Measurements from ENCODE around the gene SLC35E3. TPM values are rescaled to one million over a fixed set of nuclear protein-coding genes. Genes with fewer than 3 reads are reported as not detected.

Gene SLC35E3
- total RNA-seq, 2 donors from 2014 or later: 7.2 to 9.4 TPM

GRCh38 chr12:68767191-68767590, 21.2 kb downstream of the SLC35E3 start:
- intact Hi-C loops (cut with DNase I, micrococcal nuclease): no loop called here
- ATAC-seq (no peak), DNase-seq (no peak)

- intact Hi-C loops (cut with DNase I, micrococcal nuclease): no loop called here
- ATAC-seq (no peak), DNase-seq (no peak)
Measured at GRCh38 chr12:68768431-68768939, 22.5 kb downstream of the SLC35E3 start.

GRCh38 chr12:68769941-68770340, 24.0 kb downstream of the SLC35E3 start:
- no peak for DNase-seq
- intact Hi-C loops (cut with DNase I, micrococcal nuclease): no loop called here
- no peak for ATAC-seq

- ATAC-seq (no peak), DNase-seq (no peak)
- intact Hi-C loops (cut with DNase I, micrococcal nuclease): no loop called here
Measured at GRCh38 chr12:68771223-68771925, 25.4 kb downstream of the SLC35E3 start.

GRCh38 chr12:68772714-68773113, 26.7 kb downstream of the SLC35E3 start:
- intact Hi-C loops (cut with DNase I, micrococcal nuclease): no loop called here
- ATAC-seq (no peak), DNase-seq (peak in 1 of 2 donors; percentile 13)

- no peak for ATAC-seq
- intact Hi-C loops (cut with DNase I, micrococcal nuclease): no loop called here
- DNase-seq: no peak
Measured at GRCh38 chr12:68773582-68773981, 27.6 kb downstream of the SLC35E3 start.

GRCh38 chr12:68775121-68775630, 29.2 kb downstream of the SLC35E3 start:
- ATAC-seq (no peak), DNase-seq (no peak)
- intact Hi-C loops (cut with DNase I, micrococcal nuclease): no loop called here

GRCh38 chr12:68776976-68777610, 31.1 kb downstream of the SLC35E3 start:
- intact Hi-C loops (cut with DNase I, micrococcal nuclease): no loop called here
- DNase-seq (no peak), ATAC-seq (no peak)

- intact Hi-C loops (cut with DNase I, micrococcal nuclease): no loop called here
- DNase-seq (no peak), ATAC-seq (no peak)
Measured at GRCh38 chr12:68779280-68779679, 33.3 kb downstream of the SLC35E3 start.

GRCh38 chr12:68780731-68781130, 34.8 kb downstream of the SLC35E3 start:
- DNase-seq (no peak), ATAC-seq (no peak)
- intact Hi-C loops (cut with DNase I, micrococcal nuclease): no loop called here

GRCh38 chr12:68781728-68782127, 35.8 kb downstream of the SLC35E3 start:
- DNase-seq: no peak
- intact Hi-C loops (cut with DNase I, micrococcal nuclease): no loop called here
- ATAC-seq: no peak

- ATAC-seq (no peak), DNase-seq (no peak)
- intact Hi-C loops (cut with DNase I, micrococcal nuclease): no loop called here
Measured at GRCh38 chr12:68784015-68784414, 38.0 kb downstream of the SLC35E3 start.

- ATAC-seq (no peak), DNase-seq (no peak)
- intact Hi-C loops (cut with DNase I, micrococcal nuclease): no loop called here
Measured at GRCh38 chr12:68785358-68785757, 39.4 kb downstream of the SLC35E3 start.

GRCh38 chr12:68785823-68786222, 39.8 kb downstream of the SLC35E3 start:
- ATAC-seq: no peak
- no peak for DNase-seq

GRCh38 chr12:68786929-68787328, 41.0 kb downstream of the SLC35E3 start:
- DNase-seq (no peak), ATAC-seq (peak; percentile 69)
- intact Hi-C loops (cut with DNase I, micrococcal nuclease): no loop called here

More at GRCh38 chr12:68785823-68786222, 39.8 kb downstream of the SLC35E3 start:
- intact Hi-C loops (cut with DNase I, micrococcal nuclease): no loop called here

GRCh38 chr12:68788554-68789143, 42.7 kb downstream of the SLC35E3 start:
- ATAC-seq: no peak
- no peak for DNase-seq

GRCh38 chr12:68789144-68789878, 43.3 kb downstream of the SLC35E3 start:
- peak; percentile 52 for ATAC-seq
- intact Hi-C loops (cut with DNase I, micrococcal nuclease): no loop called here
- no peak for DNase-seq

More at GRCh38 chr12:68788554-68789143, 42.7 kb downstream of the SLC35E3 start:
- intact Hi-C loops (cut with DNase I, micrococcal nuclease): no loop called here

GRCh38 chr12:68790081-68790951, 44.3 kb downstream of the SLC35E3 start:
- ATAC-seq (no peak), DNase-seq (no peak)
- intact Hi-C loops (cut with DNase I, micrococcal nuclease): no loop called here
